Measurements from ENCODE around the gene CD274. TPM values are rescaled to one million over a fixed set of nuclear protein-coding genes. Genes with fewer than 3 reads are reported as not detected.
A peak's percentile ranks its signal among the peaks of the same experiment; 100 is the strongest.

CD274 gene
- total RNA-seq (2012; rRNA removed): 0.22 and 0.76 TPM in 2 replicates

DNA sequence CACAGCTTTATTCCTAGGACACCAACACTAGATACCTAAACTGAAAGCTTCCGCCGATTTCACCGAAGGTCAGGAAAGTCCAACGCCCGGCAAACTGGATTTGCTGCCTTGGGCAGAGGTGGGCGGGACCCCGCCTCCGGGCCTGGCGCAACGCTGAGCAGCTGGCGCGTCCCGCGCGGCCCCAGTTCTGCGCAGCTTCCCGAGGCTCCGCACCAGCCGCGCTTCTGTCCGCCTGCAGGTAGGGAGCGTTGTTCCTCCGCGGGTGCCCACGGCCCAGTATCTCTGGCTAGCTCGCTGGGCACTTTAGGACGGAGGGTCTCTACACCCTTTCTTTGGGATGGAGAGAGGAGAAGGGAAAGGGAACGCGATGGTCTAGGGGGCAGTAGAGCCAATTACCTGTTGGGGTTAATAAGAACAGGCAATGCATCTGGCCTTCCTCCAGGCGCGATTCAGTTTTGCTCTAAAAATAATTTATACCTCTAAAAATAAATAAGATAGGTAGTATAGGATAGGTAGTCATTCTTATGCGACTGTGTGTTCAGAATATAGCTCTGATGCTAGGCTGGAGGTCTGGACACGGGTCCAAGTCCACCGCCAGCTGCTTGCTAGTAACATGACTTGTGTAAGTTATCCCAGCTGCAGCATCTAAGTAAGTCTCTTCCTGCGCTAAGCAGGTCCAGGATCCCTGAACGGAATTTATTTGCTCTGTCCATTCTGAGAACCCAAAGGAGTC, at the start of gene CD274:
Gene CD274 (plus strand): TSS at position 184 of the 733 bp plus-strand sequence. CDS start 5,572 bp downstream, outside the sequence.
- Histone ChIP-seq H3K4me1 (ENCODE audit: control insufficient read depth, insufficient read depth, low read length) (peaks cover 66% of the 10 kb centered on the region), H3K9ac (ENCODE audit: low read depth, low read length) (peak within 1 kb of the TSS; percentile 87), H3K4me2 (ENCODE audit: low read length) (peak within 1 kb of the TSS; percentile 83), H3K9me3 (replicated peaks; ENCODE audit: low read length) (no peaks in the 10 kb centered on the region), H3K27me3 (ENCODE audit: control insufficient read depth, insufficient read depth, low read length) (no peaks in the 10 kb centered on the region), H3K36me3 (ENCODE audit: insufficient read depth, low read length) (no peaks in the 10 kb centered on the region), H3K4me3 (ENCODE audit: low read length) (peak within 1 kb of the TSS; percentile 77)

DNA sequence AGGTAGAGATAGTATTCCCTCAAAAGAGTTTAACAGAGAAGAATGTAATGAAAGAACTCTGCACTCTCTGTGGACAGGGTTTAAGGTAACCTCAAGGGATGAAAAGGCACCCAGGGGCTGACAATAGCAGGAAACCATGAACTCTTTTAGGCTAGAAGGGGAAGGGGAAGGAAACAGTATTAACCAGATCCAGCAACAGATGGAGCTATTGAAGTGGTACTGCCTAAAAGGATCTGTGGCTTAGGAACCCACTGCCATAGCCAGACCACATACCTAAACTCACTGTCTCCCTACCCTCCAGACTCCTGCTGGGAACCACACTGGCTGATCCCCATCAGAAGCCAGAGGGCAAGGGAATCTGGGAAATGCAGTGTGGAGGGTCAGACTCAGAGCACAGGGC, 48.1 kb upstream of the CD274 start:
- Histone ChIP-seq H3K4me1 (ENCODE audit: control insufficient read depth, insufficient read depth, low read length) (no peaks in the 10 kb centered on the region), H3K9me3 (replicated peaks; ENCODE audit: low read length) (no peaks in the 10 kb centered on the region), H3K36me3 (ENCODE audit: insufficient read depth, low read length) (no peaks in the 10 kb centered on the region), H3K4me3 (ENCODE audit: low read length) (no peak overlapping the region), H3K27me3 (ENCODE audit: control insufficient read depth, insufficient read depth, low read length) (no peaks in the 10 kb centered on the region), H3K9ac (ENCODE audit: low read depth, low read length) (no peak overlapping the region), H3K4me2 (ENCODE audit: low read length) (no peak overlapping the region)

DNA sequence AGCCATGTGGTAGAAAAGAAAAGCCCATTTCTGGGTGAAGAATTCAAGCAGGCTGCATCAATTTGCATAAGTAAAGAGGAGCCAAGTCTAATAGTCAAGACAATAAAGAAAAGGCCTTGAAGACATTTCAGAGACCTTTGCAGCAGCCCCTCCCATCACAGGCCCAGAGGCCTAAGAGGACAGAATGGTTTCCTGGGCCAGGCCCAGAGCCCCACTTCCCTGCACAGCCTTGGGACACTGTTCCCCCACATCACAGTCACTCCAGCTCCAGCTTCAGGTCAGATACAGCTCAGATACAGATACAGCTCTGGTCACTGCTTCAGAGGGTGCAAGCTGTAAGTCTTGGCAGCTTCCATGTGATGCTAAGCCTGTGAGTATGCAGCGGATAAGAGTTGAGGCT, 41.7 kb upstream of the CD274 start:
- no peak overlapping the region for H3K4me2 ChIP-seq (ENCODE audit: low read length)
- no peak overlapping the region for H3K4me3 ChIP-seq (ENCODE audit: low read length)
- no peaks in the 10 kb centered on the region for H3K4me1 ChIP-seq (ENCODE audit: control insufficient read depth, insufficient read depth, low read length)
- H3K36me3 ChIP-seq (ENCODE audit: insufficient read depth, low read length): no peaks in the 10 kb centered on the region
- no peak overlapping the region for H3K9ac ChIP-seq (ENCODE audit: low read depth, low read length)
- peaks cover 9% of the 10 kb centered on the region for H3K9me3 ChIP-seq (replicated peaks; ENCODE audit: low read length)
- no peaks in the 10 kb centered on the region for H3K27me3 ChIP-seq (ENCODE audit: control insufficient read depth, insufficient read depth, low read length)

DNA sequence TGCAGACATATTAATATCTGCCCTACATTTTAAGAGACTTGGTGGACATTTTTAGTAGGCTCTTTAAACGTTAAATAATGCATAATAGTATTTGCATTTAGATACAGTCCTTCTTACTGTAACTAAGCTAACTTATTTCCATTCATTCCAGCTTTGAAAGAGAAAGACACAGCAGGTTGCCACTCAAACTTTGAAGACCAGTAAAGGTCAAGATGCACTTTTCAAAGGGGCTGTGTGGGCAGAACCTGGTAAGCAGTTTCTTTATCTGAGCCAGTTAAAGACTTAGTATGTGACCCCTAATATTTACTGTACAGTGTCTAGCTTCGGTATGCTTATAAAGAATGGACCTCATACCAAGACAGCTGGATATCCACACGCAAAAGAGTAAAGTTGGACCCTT, 33.4 kb upstream of the CD274 start:
- Histone ChIP-seq H3K4me3 (ENCODE audit: low read length) (no peak overlapping the region), H3K4me1 (ENCODE audit: control insufficient read depth, insufficient read depth, low read length) (no peaks in the 10 kb centered on the region), H3K9ac (ENCODE audit: low read depth, low read length) (no peak overlapping the region), H3K27me3 (ENCODE audit: control insufficient read depth, insufficient read depth, low read length) (no peaks in the 10 kb centered on the region), H3K4me2 (ENCODE audit: low read length) (no peak overlapping the region), H3K36me3 (ENCODE audit: insufficient read depth, low read length) (no peaks in the 10 kb centered on the region), H3K9me3 (replicated peaks; ENCODE audit: low read length) (no peaks in the 10 kb centered on the region)

DNA sequence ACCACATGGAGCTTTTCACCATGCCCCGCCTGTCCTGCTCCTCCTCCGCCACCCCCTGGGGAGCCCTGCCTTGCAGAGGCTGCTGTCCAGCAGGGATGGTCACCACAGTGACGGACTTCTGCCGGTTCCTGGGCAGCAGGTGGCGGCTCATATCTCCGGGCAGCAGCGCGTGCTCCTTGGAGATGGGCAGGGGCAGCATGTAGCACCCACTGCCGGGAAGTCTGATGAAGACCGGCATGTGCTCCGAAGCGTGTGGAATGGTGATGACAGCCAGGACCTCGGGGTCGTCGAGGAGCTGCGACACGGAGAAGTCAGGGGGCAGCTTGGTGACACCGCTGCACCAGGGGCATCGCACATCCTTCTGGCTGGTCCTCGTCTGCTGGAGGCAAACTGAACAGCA, 31.9 kb upstream of the CD274 start:
- Histone ChIP-seq H3K4me2 (ENCODE audit: low read length) (no peak overlapping the region), H3K4me3 (ENCODE audit: low read length) (no peak overlapping the region), H3K27me3 (ENCODE audit: control insufficient read depth, insufficient read depth, low read length) (no peaks in the 10 kb centered on the region), H3K36me3 (ENCODE audit: insufficient read depth, low read length) (no peaks in the 10 kb centered on the region), H3K9me3 (replicated peaks; ENCODE audit: low read length) (no peaks in the 10 kb centered on the region), H3K4me1 (ENCODE audit: control insufficient read depth, insufficient read depth, low read length) (no peaks in the 10 kb centered on the region), H3K9ac (ENCODE audit: low read depth, low read length) (no peak overlapping the region)

DNA sequence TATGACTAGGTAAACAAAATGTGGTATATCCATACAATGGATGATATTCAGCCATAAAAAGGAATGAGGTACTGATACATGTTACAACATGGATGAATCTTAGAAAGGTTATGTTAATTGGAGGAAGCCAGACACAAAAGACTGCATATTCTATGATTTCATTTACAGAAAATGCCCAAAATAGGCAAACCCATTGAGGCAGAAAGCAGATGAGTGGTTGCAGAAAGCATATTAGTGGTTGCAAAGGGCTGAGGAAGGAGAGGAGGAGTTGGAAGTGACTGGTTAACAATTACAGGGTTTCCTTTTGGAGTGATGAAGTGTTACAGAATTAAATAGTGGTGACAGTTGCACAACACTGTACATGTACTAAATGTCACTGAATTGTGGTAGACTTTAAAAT, 30.4 kb upstream of the CD274 start:
- no peaks in the 10 kb centered on the region for H3K36me3 ChIP-seq (ENCODE audit: insufficient read depth, low read length)
- H3K9me3 ChIP-seq (replicated peaks; ENCODE audit: low read length): no peaks in the 10 kb centered on the region
- no peak overlapping the region for H3K4me3 ChIP-seq (ENCODE audit: low read length)
- H3K4me1 ChIP-seq (ENCODE audit: control insufficient read depth, insufficient read depth, low read length): no peaks in the 10 kb centered on the region
- H3K27me3 ChIP-seq (ENCODE audit: control insufficient read depth, insufficient read depth, low read length): no peaks in the 10 kb centered on the region
- H3K9ac ChIP-seq (ENCODE audit: low read depth, low read length): no peak overlapping the region
- H3K4me2 ChIP-seq (ENCODE audit: low read length): no peak overlapping the region

DNA sequence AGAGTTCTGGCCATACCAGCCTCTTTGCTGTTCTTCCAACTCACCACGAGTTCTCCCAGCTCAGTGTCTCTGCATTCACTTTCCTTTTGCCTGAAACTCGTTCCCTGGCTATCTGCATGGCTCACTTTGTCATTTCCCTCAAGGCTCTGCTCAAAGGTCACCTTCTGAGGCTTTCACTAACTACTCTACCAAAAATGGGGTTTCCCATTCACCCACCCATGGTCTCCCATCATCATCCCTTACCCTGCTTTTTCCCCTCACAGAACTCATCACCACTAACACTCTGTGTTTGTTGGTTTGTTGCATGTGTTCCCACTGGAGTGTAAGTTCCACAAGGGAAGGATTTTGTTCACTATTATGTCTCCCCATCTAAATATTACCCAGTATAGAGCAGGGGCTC, 29.2 kb upstream of the CD274 start:
- Histone ChIP-seq H3K4me2 (ENCODE audit: low read length) (no peak overlapping the region), H3K9me3 (replicated peaks; ENCODE audit: low read length) (no peaks in the 10 kb centered on the region), H3K4me1 (ENCODE audit: control insufficient read depth, insufficient read depth, low read length) (no peaks in the 10 kb centered on the region), H3K27me3 (ENCODE audit: control insufficient read depth, insufficient read depth, low read length) (no peaks in the 10 kb centered on the region), H3K36me3 (ENCODE audit: insufficient read depth, low read length) (no peaks in the 10 kb centered on the region), H3K4me3 (ENCODE audit: low read length) (no peak overlapping the region), H3K9ac (ENCODE audit: low read depth, low read length) (no peak overlapping the region)

DNA sequence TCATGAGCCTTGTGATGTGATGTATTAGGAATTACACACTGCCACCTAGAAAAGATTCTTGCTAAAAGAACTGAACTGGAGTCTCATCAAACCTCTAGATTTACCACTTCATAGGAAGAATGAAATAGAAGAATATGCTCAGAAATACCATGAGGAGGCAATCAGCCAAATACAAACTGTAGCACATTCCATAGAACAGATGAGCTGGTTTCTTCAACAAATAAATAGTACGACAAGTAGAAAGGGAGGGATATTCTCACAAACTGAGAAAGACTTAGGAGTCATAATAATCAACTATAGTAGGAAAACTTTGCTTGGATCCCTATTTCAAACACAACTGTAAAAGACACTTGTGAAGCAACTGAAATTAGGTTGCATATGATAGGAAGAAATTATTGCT, 28.1 kb upstream of the CD274 start:
- no peak overlapping the region for H3K4me3 ChIP-seq (ENCODE audit: low read length)
- no peaks in the 10 kb centered on the region for H3K36me3 ChIP-seq (ENCODE audit: insufficient read depth, low read length)
- H3K27me3 ChIP-seq (ENCODE audit: control insufficient read depth, insufficient read depth, low read length): no peaks in the 10 kb centered on the region
- no peak overlapping the region for H3K4me2 ChIP-seq (ENCODE audit: low read length)
- no peak overlapping the region for H3K9ac ChIP-seq (ENCODE audit: low read depth, low read length)
- no peaks in the 10 kb centered on the region for H3K4me1 ChIP-seq (ENCODE audit: control insufficient read depth, insufficient read depth, low read length)
- no peaks in the 10 kb centered on the region for H3K9me3 ChIP-seq (replicated peaks; ENCODE audit: low read length)

DNA sequence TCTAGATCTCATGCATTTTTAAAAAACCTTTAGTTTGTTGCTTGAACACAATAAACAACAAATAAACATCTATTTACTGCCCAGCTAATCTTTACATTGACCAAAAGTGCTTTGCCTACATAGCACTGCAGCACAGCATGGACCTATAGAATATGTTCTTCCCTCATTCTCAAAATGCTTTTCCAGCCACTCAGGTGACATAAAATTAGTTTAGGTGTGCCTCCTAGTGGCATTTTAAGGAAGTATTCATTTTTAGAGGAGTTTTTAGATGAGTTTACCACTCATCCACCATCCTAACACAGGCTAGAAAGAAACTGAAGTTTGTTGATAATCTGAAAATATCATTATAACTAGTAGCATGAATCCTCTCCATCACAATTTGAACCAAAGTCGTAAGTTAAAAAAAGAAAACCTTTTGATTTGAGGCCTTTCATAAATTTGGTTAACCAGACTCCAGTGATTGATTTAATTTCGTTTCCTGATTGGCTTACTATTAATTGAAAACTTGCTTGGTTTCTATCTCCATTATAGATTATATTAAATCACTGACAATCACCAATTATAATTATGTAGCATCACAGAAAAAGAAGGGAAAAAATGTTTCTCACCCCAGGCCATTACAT, 25.2 kb upstream of the CD274 start:
- no peak overlapping the region for H3K9ac ChIP-seq (ENCODE audit: low read depth, low read length)
- no peaks in the 10 kb centered on the region for H3K9me3 ChIP-seq (replicated peaks; ENCODE audit: low read length)
- H3K36me3 ChIP-seq (ENCODE audit: insufficient read depth, low read length): no peaks in the 10 kb centered on the region
- H3K4me1 ChIP-seq (ENCODE audit: control insufficient read depth, insufficient read depth, low read length): no peaks in the 10 kb centered on the region
- H3K4me3 ChIP-seq (ENCODE audit: low read length): no peak overlapping the region
- H3K27me3 ChIP-seq (ENCODE audit: control insufficient read depth, insufficient read depth, low read length): no peaks in the 10 kb centered on the region
- no peak overlapping the region for H3K4me2 ChIP-seq (ENCODE audit: low read length)

DNA sequence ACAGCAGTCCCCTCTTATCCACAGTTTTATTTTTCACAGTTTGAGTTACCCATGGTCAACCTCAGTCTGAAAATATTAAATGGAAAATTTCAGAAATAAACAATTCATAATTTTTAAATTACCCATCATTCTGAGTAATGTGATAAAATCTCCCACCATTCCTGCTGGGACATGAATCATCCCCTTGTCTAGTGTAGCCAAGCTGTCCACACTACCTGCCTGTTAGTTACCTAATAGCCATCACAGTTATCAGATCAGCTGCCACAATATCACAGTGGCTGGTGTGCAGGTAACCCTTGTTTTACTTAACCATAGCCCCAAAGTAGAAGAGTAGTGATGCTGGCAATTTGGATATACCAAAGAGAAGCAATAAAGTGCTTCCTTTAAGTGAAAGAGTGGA, 23.3 kb upstream of the CD274 start:
- Histone ChIP-seq H3K4me3 (ENCODE audit: low read length) (no peak overlapping the region), H3K4me1 (ENCODE audit: control insufficient read depth, insufficient read depth, low read length) (no peaks in the 10 kb centered on the region), H3K9me3 (replicated peaks; ENCODE audit: low read length) (no peaks in the 10 kb centered on the region), H3K36me3 (ENCODE audit: insufficient read depth, low read length) (no peaks in the 10 kb centered on the region), H3K9ac (ENCODE audit: low read depth, low read length) (no peak overlapping the region), H3K4me2 (ENCODE audit: low read length) (no peak overlapping the region), H3K27me3 (ENCODE audit: control insufficient read depth, insufficient read depth, low read length) (no peaks in the 10 kb centered on the region)

DNA sequence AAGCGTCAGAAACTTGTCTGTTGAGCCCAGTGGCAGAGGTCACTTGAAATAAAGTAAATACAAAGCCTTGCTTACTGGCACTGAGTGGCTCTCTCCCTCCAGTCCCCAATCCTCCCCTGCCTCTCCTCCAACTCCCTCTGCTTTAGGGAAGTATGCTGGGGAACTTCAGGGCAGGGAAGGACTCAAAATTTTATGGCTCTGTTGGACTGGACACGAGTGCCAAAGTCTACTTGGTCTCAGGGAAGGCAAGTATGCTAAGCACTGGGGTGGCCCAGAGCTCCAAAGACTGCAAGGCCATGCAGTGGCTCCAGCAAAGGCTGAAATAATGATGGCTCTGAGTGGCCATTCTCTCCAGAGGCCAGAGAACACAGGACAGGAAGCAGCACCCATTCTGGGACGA, 22.2 kb upstream of the CD274 start:
- Histone ChIP-seq H3K4me2 (ENCODE audit: low read length) (no peak overlapping the region), H3K9ac (ENCODE audit: low read depth, low read length) (no peak overlapping the region), H3K4me1 (ENCODE audit: control insufficient read depth, insufficient read depth, low read length) (no peaks in the 10 kb centered on the region), H3K27me3 (ENCODE audit: control insufficient read depth, insufficient read depth, low read length) (no peaks in the 10 kb centered on the region), H3K4me3 (ENCODE audit: low read length) (no peak overlapping the region), H3K9me3 (replicated peaks; ENCODE audit: low read length) (no peaks in the 10 kb centered on the region), H3K36me3 (ENCODE audit: insufficient read depth, low read length) (no peaks in the 10 kb centered on the region)

All from skeletal muscle satellite cell (primary cell).